GM21423 (cell line): ENCODE measurements around the gene KCTD19.
A peak's percentile ranks its signal among the peaks of the same experiment; 100 is the strongest.

ENCODE experiments used
- ATAC-seq: cut with Tn5 transposase; IDR thresholded peaks from one replicate; pipeline ENCODE4 v1.9.1; 2021; ENCODE audit warnings: mild to moderate bottlenecking, moderate library complexity; ENCODE audit not compliant: unreplicated experiment

The KCTD19 gene

GRCh38 chr16:67245186-67245585 is 81.4 kb downstream of the KCTD19 start:
- no peak for ATAC-seq

GRCh38 chr16:67244387-67245185 is 82.0 kb downstream of the KCTD19 start:
- ATAC-seq: peak; percentile 50

- no peak for ATAC-seq
Measured at GRCh38 chr16:67243481-67243880, 83.1 kb downstream of the KCTD19 start.

- no peak for ATAC-seq
Measured at GRCh38 chr16:67242138-67242730, 84.3 kb downstream of the KCTD19 start.

- ATAC-seq: no peak
Measured at GRCh38 chr16:67241008-67241900, 85.3 kb downstream of the KCTD19 start.

GRCh38 chr16:67240506-67240905 is 86.0 kb downstream of the KCTD19 start:
- no peak for ATAC-seq
